Thyroid gland (tissue), 4 donors: Measurements from ENCODE around the gene FAM181B.
A peak's percentile ranks its signal among the peaks of the same experiment; 100 is the strongest.

ENCODE experiments used
- CTCF ChIP-seq, 6 experiments: fragments of 200-600 bp in 3 of 6; fragments of 450-650 bp in 3 of 6; sonication (generic) in 3 of 6; IDR thresholded peaks; one replicate each; pipeline ENCODE4 v1.5.1; 2016 to 2019; ENCODE audit warnings: antibody characterized with exemption in 6 of 6, mild to moderate bottlenecking in 2 of 6, inconsistent platforms in 1 of 6, moderate library complexity in 1 of 6
- POLR2A ChIP-seq, 2 donors: fragments of 450-650 bp; IDR thresholded peaks; one replicate each; pipeline ENCODE4 v1.6.1; 2017; ENCODE audit warnings: antibody characterized with exemption in 2 of 2, mild to moderate bottlenecking in 2 of 2, moderate library complexity in 1 of 2

DNA sequence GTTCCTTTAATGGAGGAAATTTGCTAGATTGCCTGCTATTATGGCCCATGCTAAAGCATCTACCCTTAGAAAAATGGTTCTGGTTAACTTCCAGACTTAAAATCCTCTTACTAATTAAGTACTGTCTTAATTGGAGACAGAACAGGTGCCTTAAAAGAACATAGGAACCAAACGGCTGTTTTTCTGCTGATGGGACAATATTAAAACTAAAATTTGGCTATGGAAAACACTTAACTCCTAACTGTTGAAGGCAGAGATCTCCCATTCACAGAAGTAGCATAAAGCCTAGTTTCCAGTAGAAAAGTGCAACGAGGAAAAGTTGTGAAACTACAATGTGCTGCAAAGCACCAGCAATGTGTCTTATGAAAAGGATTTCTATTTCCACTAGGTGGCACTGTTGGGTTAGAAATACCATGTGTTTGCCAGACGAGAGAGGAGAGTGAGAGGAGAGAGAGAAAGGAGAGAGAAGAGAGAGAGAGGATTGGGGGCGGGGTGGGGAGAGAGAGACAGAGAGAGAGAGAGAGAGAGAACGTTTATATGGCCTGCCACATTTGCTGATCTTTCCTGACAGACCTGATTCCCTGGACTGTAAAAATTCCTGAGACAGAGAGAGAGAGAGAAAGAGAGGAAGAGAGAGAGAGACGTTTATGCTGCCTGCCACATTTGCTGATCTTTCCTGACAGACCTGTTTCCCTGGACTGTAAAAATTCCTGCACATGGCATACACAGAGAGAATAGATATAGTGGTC, 51.5 kb downstream of the FAM181B start:
- peak in 4 of 6 experiments; percentile 59 to 99 (median 68) for TF ChIP-seq CTCF (IDR thresholded peaks at IDR 0.05)
- TF ChIP-seq POLR2A (IDR thresholded peaks at IDR 0.05) = no peak
